Uterus (tissue), 4 donors: Measurements from ENCODE around the gene CYP2E1. TPM values are rescaled to one million over a fixed set of nuclear protein-coding genes. Genes with fewer than 3 reads are reported as not detected.
"Not testable (repeated sequence)": the region's sequence is repeated elsewhere in the genome, so short reads cannot be mapped to it uniquely, and the experiment has no call there.

Experiments used
- DNase-seq, 2 donors: peaks; one replicate each; pipeline ENCODE4 v3.0.0-alpha.2; 2019 to 2020
- H3K27ac ChIP-seq, 2 donors: fragments of 200-600 bp; sonication (generic); 1 replicate in 1 of 2; 2 replicates in 1 of 2; pipeline ENCODE4 v1.5.1; 2016 to 2018
- H3K27me3 ChIP-seq, 2 donors: fragments of 200-600 bp; sonication (generic); one replicate each; pipeline ENCODE4 v1.5.1; 2018 to 2019; ENCODE audit warnings: control low read depth in 1 of 2
- H3K36me3 ChIP-seq, 2 donors: fragments of 200-600 bp; sonication (generic); one replicate each; pipeline ENCODE4 v1.5.1; 2019; ENCODE audit warnings: control low read depth in 1 of 2
- H3K4me1 ChIP-seq, 2 donors: fragments of 200-600 bp; sonication (generic); one replicate each; pipeline ENCODE4 v1.5.1; 2018 to 2019; ENCODE audit warnings: control low read depth in 1 of 2
- H3K4me3 ChIP-seq, 2 donors: fragments of 200-600 bp; sonication (generic); 1 replicate in 1 of 2; 2 replicates in 1 of 2; pipeline ENCODE4 v1.5.1; 2018 to 2019; ENCODE audit warnings: mild to moderate bottlenecking in 1 of 2
- H3K9me3 ChIP-seq, 2 donors: fragments of 200-600 bp; sonication (generic); one replicate each; pipeline ENCODE4 v1.5.1; 2019; ENCODE audit warnings: control low read depth in 1 of 2
- CTCF ChIP-seq, 4 experiments: fragments of 200-600 bp in 2 of 4; fragments of 450-650 bp in 2 of 4; sonication (generic) in 2 of 4; IDR thresholded peaks; one replicate each; pipeline ENCODE4 v1.5.1; 2016 to 2019; ENCODE audit warnings: antibody characterized with exemption in 4 of 4, mild to moderate bottlenecking in 2 of 4, moderate library complexity in 1 of 4
- POLR2A ChIP-seq, 2 donors: fragments of 450-650 bp; IDR thresholded peaks; one replicate each; pipeline ENCODE4 v1.6.1; 2016; ENCODE audit warnings: antibody characterized with exemption in 2 of 2, mild to moderate bottlenecking in 1 of 2, moderate library complexity in 1 of 2
- intact Hi-C: fragments of 100-400 bp; cut with DNase I; formaldehyde crosslinking; loops from one replicate; pipeline ENCODE4 v1.15.1; 2023; ENCODE audit warnings: low total_unique reads
- total RNA-seq, 4 donors: library from RNA; depleted of rRNA in 3 of 4; stranded (reverse); fragments of >200 nt in 3 of 4; gene quantifications; one replicate each; pipeline versions ENCODE4 v1.1.0 to v1.2.4, GENCODE V29; 2014 to 2023
- donor health status: DM: yes; HTN: yes; CAD: no.

The CYP2E1 gene
- total RNA-seq, 4 donors from 2014 or later, result 0.29 to 6.9 (median 1.1) TPM

GRCh38 chr10:133567119-133567518 is 40.0 kb downstream of the CYP2E1 start:
- intact Hi-C loops, result no loop called here
- no peak for TF ChIP-seq CTCF (IDR thresholded peaks at IDR 0.05)
- no peak for TF ChIP-seq POLR2A (IDR thresholded peaks at IDR 0.05)
- DNase-seq, result no peak
- no peak overlapping the region for H3K4me3 ChIP-seq
- no peaks in the 10 kb centered on the region for H3K4me1 ChIP-seq
- no peaks in the 10 kb centered on the region for H3K36me3 ChIP-seq
- no peaks in the 10 kb centered on the region for H3K27me3 ChIP-seq
- no peak overlapping the region for H3K27ac ChIP-seq
- no peaks in the 10 kb centered on the region for H3K9me3 ChIP-seq

GRCh38 chr10:133567609-133568286 is 40.6 kb downstream of the CYP2E1 start:
- no peak overlapping the region for H3K27ac ChIP-seq
- no peak for DNase-seq
- no peaks in the 10 kb centered on the region for H3K36me3 ChIP-seq
- H3K4me1 ChIP-seq, result no peaks in the 10 kb centered on the region
- no peak for TF ChIP-seq POLR2A (IDR thresholded peaks at IDR 0.05)
- no peak for TF ChIP-seq CTCF (IDR thresholded peaks at IDR 0.05)
- no peaks in the 10 kb centered on the region for H3K27me3 ChIP-seq
- no peaks in the 10 kb centered on the region for H3K9me3 ChIP-seq
- intact Hi-C loops, result no loop called here
- H3K4me3 ChIP-seq, result no peak overlapping the region

GRCh38 chr10:133568287-133568614 is 41.1 kb downstream of the CYP2E1 start:
- intact Hi-C loops, result no loop called here
- no peaks in the 10 kb centered on the region for H3K27me3 ChIP-seq
- DNase-seq, result no peak
- no peak for TF ChIP-seq CTCF (IDR thresholded peaks at IDR 0.05)
- TF ChIP-seq POLR2A (IDR thresholded peaks at IDR 0.05), result no peak
- no peak overlapping the region for H3K27ac ChIP-seq
- no peak overlapping the region for H3K4me3 ChIP-seq
- H3K4me1 ChIP-seq, result no peaks in the 10 kb centered on the region
- H3K36me3 ChIP-seq, result no peaks in the 10 kb centered on the region
- H3K9me3 ChIP-seq, result no peaks in the 10 kb centered on the region

- H3K27ac ChIP-seq, H3K4me3 ChIP-seq, H3K27me3 ChIP-seq, H3K36me3 ChIP-seq, H3K4me1 ChIP-seq, DNase-seq, intact Hi-C loops, H3K9me3 ChIP-seq: not testable (repeated sequence)
These were observed 41.8 kb downstream of the CYP2E1 start for GRCh38 chr10:133568831-133569527.

GRCh38 chr10:133569801-133570200 is 42.6 kb downstream of the CYP2E1 start:
- DNase-seq, H3K36me3 ChIP-seq, H3K9me3 ChIP-seq, H3K4me3 ChIP-seq, intact Hi-C loops, H3K27me3 ChIP-seq, H3K27ac ChIP-seq, H3K4me1 ChIP-seq: not testable (repeated sequence)

- H3K27me3 ChIP-seq, H3K4me1 ChIP-seq, H3K4me3 ChIP-seq, intact Hi-C loops, H3K36me3 ChIP-seq, H3K9me3 ChIP-seq, DNase-seq, H3K27ac ChIP-seq: not testable (repeated sequence)
These were observed 44.9 kb downstream of the CYP2E1 start for GRCh38 chr10:133572055-133572454.

- intact Hi-C loops, result not testable (repeated sequence)
These were observed 46.3 kb downstream of the CYP2E1 start for GRCh38 chr10:133573460-133573859.

GRCh38 chr10:133577037-133577436 is 49.9 kb downstream of the CYP2E1 start:
- H3K36me3 ChIP-seq, H3K4me3 ChIP-seq, intact Hi-C loops, H3K9me3 ChIP-seq, H3K27ac ChIP-seq, H3K4me1 ChIP-seq, H3K27me3 ChIP-seq, DNase-seq: not testable (repeated sequence)

More at GRCh38 chr10:133573460-133573859, 46.3 kb downstream of the CYP2E1 start:
- not testable (repeated sequence) for H3K27me3 ChIP-seq, H3K36me3 ChIP-seq, H3K4me3 ChIP-seq, H3K9me3 ChIP-seq, DNase-seq, H3K27ac ChIP-seq, H3K4me1 ChIP-seq
